Lower leg skin (tissue), 3 donors: ENCODE data around the gene PRDX6.

Experiments
- CTCF ChIP-seq, 3 donors: fragments of 450-650 bp; IDR thresholded peaks; one replicate each; pipeline ENCODE4 v1.5.1; 2016; ENCODE audit warnings: antibody characterized with exemption in 3 of 3, mild to moderate bottlenecking in 3 of 3, moderate library complexity in 2 of 3
- POLR2A ChIP-seq, 2 donors: fragments of 450-650 bp; IDR thresholded peaks; one replicate each; pipeline ENCODE4 v1.6.1; 2016 to 2017; ENCODE audit warnings: antibody characterized with exemption in 2 of 2, mild to moderate bottlenecking in 1 of 2, moderate library complexity in 1 of 2

- TF ChIP-seq CTCF (IDR thresholded peaks at IDR 0.05) (no peak), POLR2A (IDR thresholded peaks at IDR 0.05) (no peak)
Measured at GRCh38 chr1:173502104-173502503, 25.0 kb downstream of the PRDX6 start.
